Brain microvascular endothelial cell (primary cell): Measurements from ENCODE around the gene ZBTB38.

Experiments
- DNase-seq: peaks from one replicate; pipeline ENCODE4 v3.0.0-alpha.2; 2020
- H3K27ac ChIP-seq: fragments of 250-450 bp; sonication (Bioruptor Pico); 2 replicates; pipeline ENCODE4 v1.5.1; 2020; ENCODE audit warnings: mild to moderate bottlenecking, moderate library complexity
- H3K27me3 ChIP-seq: fragments of 250-450 bp; sonication (Bioruptor Pico); replicated peaks from 2 replicates; pipeline ENCODE4 v1.5.1; 2020; ENCODE audit warnings: mild to moderate bottlenecking
- H3K36me3 ChIP-seq: fragments of 250-450 bp; sonication (Bioruptor Pico); replicated peaks from 2 replicates; pipeline ENCODE4 v1.5.1; 2020; ENCODE audit warnings: mild to moderate bottlenecking
- H3K4me3 ChIP-seq: 2 replicates; pipeline ENCODE4 v1.5.1; 2011; ENCODE audit warnings: low read depth, mild to moderate bottlenecking, control low read depth, low read length, moderate library complexity
- CTCF ChIP-seq: IDR thresholded peaks from 2 replicates; pipeline ENCODE4 v1.5.1; 2011; ENCODE audit warnings: low read depth, mild to moderate bottlenecking, moderate library complexity, low read length, control low read depth, inconsistent platforms; ENCODE audit errors: missing control alignments
- in situ Hi-C: cut with HindIII; loops from 2 replicates; pipeline ENCODE4 v1.10.0; 2017; ENCODE audit warnings: low sequenced_read_pairs, low pct_ligation_motif_present

Gene ZBTB38

GRCh38 chr3:141390747-141391146 lies 22.4 kb downstream of the ZBTB38 start:
- DNase-seq, result no peak
- peaks cover 61% of the 10 kb centered on the region for H3K36me3 ChIP-seq
- no peak overlapping the region for H3K4me3 ChIP-seq
- H3K27ac ChIP-seq, result no peak overlapping the region
- in situ Hi-C loops, result no loop called here
- TF ChIP-seq CTCF, result no peak
- H3K27me3 ChIP-seq, result no peaks in the 10 kb centered on the region

- H3K36me3 ChIP-seq, result peaks cover 68% of the 10 kb centered on the region
- no peak for DNase-seq
- in situ Hi-C loops, result no loop called here
- TF ChIP-seq CTCF, result no peak
- no peak overlapping the region for H3K27ac ChIP-seq
- H3K27me3 ChIP-seq, result no peaks in the 10 kb centered on the region
- no peak overlapping the region for H3K4me3 ChIP-seq
Measured at GRCh38 chr3:141391298-141391990, 23.1 kb downstream of the ZBTB38 start.

- TF ChIP-seq CTCF, result no peak
- DNase-seq, result no peak
- no peaks in the 10 kb centered on the region for H3K27me3 ChIP-seq
- peaks cover 68% of the 10 kb centered on the region for H3K36me3 ChIP-seq
- no peak overlapping the region for H3K4me3 ChIP-seq
- in situ Hi-C loops, result no loop called here
- no peak overlapping the region for H3K27ac ChIP-seq
Measured at GRCh38 chr3:141391991-141392316, 23.6 kb downstream of the ZBTB38 start.

- no peak for TF ChIP-seq CTCF
- Histone ChIP-seq H3K4me3 (no peak overlapping the region), H3K27me3 (no peaks in the 10 kb centered on the region), H3K27ac (no peak overlapping the region), H3K36me3 (peaks cover 69% of the 10 kb centered on the region)
- DNase-seq, result no peak
- in situ Hi-C loops, result no loop called here
Measured at GRCh38 chr3:141392416-141392815, 24.1 kb downstream of the ZBTB38 start.

- Histone ChIP-seq H3K4me3 (no peak overlapping the region), H3K36me3 (peaks cover 72% of the 10 kb centered on the region), H3K27ac (no peak overlapping the region), H3K27me3 (no peaks in the 10 kb centered on the region)
- peak; percentile 2 for TF ChIP-seq CTCF
- no peak for DNase-seq
- in situ Hi-C loops, result no loop called here
Measured at GRCh38 chr3:141392897-141393734, 24.8 kb downstream of the ZBTB38 start.
